HG03342 (cell line): ENCODE results near the gene NCAPH2.
"Not testable (repeated sequence)": the region's sequence is repeated elsewhere in the genome, so short reads cannot be mapped to it uniquely, and the experiment has no call there.

ENCODE experiments used
- ATAC-seq: cut with Tn5 transposase; IDR thresholded peaks from one replicate; pipeline ENCODE4 v1.9.1; 2021; ENCODE audit warnings: mild to moderate bottlenecking, moderate library complexity; ENCODE audit not compliant: unreplicated experiment

NCAPH2 gene

GRCh38 chr22:50516891-50517290 is 8.9 kb downstream of the NCAPH2 start:
- no peak for ATAC-seq

- no peak for ATAC-seq
Observed at GRCh38 chr22:50517495-50518260, 9.7 kb downstream of the NCAPH2 start.

- no peak for ATAC-seq
Observed at GRCh38 chr22:50518606-50519005, 10.6 kb downstream of the NCAPH2 start.

- no peak for ATAC-seq
Observed at GRCh38 chr22:50519151-50519550, 11.1 kb downstream of the NCAPH2 start.

DNA sequence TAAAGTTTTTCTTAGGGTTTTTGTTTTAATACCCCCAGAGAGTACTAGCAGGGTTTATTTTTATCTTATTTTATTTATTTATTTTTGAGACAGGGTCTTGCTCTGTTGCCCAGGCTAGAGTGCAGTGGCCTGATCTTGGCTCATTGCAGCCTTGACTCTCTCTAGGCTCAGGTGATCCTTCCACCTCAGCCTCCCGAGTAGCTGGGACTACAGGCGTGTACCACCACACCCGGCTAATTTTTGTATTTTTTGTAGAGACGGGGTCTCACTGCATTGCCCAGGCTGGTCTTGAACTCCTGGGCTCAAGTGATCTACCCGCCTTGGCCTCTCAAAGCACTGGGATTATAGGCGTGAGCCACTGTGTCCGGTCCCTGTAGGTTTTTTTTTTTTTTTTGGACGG is 12.2 kb downstream of the NCAPH2 start:
- not testable (repeated sequence) for ATAC-seq

GRCh38 chr22:50520826-50521453 is 12.9 kb downstream of the NCAPH2 start:
- ATAC-seq = no peak

GRCh38 chr22:50521710-50522109 is 13.7 kb downstream of the NCAPH2 start:
- no peak for ATAC-seq

DNA sequence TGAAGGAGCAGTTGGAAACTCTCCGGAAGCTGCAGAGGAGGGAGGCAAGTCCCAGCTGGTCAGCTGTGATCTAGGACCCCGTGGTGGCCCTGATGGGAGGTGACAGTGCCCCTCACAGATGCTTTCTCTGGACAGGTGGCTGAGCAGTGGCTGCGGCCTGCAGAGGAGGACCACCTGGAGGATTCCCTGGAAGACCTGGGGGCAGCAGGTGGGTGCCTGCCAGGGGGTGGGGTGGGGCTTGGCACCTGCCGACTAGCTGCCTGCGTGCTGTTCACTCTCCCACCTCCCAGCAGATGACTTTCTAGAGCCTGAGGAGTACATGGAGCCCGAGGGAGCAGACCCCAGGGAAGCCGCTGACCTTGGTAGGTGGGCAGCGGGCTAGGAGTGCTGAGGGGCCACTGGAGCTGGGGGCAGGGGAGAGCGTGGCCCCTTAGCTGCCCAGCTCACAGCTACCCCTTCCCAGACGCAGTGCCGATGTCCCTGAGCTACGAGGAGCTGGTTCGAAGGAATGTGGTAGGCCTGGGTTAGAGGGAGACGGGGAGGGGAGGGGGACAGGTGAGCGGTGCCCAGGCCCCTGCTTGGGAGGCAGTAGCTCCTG is 14.3 kb downstream of the NCAPH2 start:
- no peak for ATAC-seq

DNA sequence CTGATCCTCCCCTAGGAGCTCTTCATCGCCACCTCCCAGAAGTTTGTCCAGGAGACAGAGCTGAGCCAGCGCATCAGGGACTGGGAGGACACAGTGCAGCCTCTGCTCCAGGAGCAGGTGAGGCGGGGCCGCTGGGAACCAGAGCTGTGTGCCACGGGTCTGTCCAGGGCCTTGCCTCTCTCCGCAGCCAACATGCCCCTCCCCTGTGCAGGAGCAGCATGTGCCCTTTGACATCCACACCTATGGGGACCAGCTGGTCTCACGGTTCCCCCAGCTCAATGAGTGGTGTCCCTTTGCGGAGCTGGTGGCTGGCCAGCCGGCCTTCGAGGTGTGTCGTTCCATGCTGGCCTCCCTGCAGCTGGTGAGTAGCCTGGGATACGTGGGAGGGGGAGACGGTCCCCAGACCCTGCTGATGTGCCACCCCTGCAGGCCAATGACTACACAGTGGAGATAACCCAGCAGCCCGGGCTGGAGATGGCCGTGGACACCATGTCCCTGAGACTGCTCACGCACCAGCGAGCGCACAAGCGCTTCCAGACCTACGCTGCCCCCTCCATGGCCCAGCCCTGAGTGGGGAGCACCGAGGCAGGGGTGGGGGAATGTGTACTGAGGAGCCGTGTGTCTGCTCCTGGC is 14.9 kb downstream of the NCAPH2 start:
- ATAC-seq = no peak

- ATAC-seq = no peak
Observed at GRCh38 chr22:50523458-50523805, 15.4 kb downstream of the NCAPH2 start.

DNA sequence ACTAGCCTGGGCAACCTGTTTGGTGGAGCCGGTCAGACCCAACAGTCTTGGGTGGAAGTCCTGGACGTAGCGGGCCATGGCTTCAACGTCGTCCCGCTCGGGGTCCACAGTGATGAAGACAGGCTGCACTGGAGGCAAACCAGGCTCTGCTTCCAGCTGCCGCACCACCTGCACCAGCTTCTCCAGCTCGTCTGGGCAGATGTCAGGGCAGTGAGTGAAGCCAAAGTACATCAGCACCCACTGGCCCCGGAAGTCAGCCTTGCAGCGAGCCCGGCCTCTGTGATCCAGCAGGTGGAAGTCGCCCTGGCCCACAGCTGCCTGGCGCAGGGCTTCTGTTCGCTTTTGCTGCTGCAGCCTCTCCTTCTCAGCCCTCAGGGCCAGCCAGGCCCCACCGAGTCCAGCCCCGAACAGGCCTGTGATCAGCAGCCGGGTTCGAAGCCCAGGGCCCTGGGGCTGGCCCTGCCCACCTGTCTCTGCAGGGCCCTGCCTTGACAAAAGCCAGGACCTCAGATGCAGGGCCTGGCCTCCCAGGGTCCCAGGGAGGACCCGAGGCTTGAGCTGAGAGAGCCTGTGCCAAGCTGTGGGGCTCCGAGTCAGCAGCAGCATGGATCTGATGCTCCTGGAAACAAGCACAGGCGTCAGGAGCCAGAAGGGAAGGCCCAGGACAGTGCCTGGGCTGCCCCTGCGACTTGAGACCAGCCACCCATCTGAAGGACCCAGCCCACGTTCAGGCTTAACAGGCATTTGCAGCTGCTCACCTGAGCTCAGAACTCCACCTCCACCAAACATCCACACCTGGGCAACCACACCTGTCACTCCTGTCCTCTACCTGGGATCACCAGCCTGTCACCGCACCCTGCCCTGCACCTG is 16.0 kb downstream of the NCAPH2 start:
- no peak for ATAC-seq

GRCh38 chr22:50524676-50525103 is 16.7 kb downstream of the NCAPH2 start:
- ATAC-seq = no peak

- ATAC-seq = peak; percentile 42
Observed at GRCh38 chr22:50525104-50525857, 17.3 kb downstream of the NCAPH2 start, which contains the start of gene SCO2. Gene SCO2, minus strand, starts transcription at chr22:50525598. Its CDS starts 1,187 bp downstream, at chr22:50524411.

GRCh38 chr22:50525858-50526107 is 17.8 kb downstream of the NCAPH2 start:
- no peak for ATAC-seq

DNA sequence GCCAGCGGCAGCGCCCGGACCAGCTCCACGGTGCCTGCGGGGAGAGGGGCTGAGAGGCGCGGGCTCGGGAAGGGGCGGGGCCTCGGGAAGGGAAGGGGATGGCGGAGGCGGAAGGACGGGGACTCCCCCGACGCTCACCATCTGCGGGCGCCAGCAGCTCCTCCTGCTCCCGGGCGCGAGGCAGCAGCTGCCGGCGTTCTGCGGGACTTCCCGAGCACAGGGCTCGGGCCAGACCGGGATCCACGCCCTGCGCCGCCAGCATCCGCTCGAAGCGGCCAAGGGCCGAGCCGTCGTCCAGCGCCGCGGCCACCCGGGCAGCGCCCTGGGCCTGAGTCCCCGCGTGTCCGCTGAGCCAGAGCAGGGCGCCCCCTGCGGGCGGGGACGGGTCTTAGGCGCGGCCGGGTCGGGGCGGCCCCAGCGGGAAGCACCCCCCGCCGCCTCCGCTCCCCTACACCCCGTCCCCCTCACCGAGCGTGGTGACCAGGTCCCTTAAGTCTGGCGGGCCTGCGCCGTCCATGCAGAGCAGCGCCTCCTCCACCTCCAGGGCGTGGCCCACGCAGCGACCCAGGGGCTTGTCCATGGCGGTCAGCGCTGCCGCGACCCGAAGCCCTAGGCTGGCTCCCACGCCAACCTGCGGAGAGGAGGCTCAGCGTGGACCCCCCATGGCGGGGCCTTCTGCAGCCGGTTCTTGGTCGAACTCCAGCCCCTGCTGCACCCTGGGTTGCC is 18.2 kb downstream of the NCAPH2 start:
- peak; percentile 14 for ATAC-seq

GRCh38 chr22:50526834-50527801 is 19.1 kb downstream of the NCAPH2 start:
- no peak for ATAC-seq

DNA sequence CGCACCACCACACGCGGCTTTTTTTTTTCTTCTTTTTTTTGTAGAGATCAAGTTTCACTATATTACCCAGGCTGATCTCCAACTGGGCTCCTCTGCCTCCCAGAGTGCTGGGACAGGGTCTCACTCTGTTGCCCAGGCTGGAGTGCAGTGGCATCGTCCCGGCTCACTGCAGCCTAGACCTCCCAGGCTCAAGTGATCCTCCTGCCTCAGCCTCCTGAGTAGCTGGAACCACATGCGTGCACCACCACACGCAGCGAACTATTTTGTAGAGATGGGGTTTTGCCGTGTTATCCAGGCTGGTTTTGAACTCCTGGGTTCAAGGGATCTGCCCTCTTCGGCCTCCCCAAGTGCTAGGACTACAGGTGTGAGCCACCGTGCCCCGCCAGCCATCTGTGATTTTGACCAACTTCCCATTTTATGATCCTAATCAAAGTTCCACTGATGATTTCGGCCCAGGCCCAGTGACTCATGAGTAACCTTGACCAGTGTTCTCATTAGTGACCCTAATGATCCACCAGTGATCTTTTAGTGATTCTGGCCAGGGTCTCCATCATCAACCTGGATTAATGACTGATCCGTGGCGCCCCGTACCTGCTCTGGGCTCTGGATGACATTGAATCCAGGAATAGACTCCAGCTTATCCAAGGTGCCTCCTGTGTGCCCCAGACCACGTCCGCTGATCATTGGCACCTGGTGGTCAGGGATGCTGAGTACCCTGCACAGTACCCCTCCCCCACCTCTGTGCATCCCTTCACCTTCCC is 20.1 kb downstream of the NCAPH2 start:
- no peak for ATAC-seq
